HG03457 (cell line): ENCODE measurements around the gene KCNQ2.
"Not testable (repeated sequence)": the region's sequence is repeated elsewhere in the genome, so short reads cannot be mapped to it uniquely, and the experiment has no call there.

Source experiments
- ATAC-seq: cut with Tn5 transposase; IDR thresholded peaks from one replicate; pipeline ENCODE4 v1.9.1; 2021; ENCODE audit warnings: moderate number of reproducible peaks; ENCODE audit not compliant: unreplicated experiment

KCNQ2 gene

GRCh38 chr20:63491078-63491477 lies 18.6 kb upstream of the KCNQ2 start:
- ATAC-seq, result no peak

DNA sequence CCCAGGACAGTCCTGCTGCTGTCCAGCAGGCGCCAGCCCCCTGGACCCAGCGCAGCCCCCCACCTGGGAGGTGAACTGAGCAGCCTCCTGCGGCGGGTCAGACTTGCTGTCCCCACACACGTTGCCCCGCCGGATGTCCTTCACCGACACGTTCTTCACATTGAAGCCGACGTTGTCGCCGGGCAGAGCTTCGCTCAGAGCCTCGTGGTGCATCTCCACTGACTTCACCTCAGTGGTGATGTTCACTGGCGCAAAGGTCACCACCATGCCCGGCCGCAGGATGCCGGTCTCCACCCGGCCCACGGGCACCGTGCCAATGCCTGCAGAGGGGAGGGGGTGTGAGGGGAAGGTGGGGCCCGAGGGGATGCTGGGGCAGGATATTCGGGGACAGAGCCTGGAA lies 18.0 kb upstream of the KCNQ2 start:
- no peak for ATAC-seq

GRCh38 chr20:63488315-63489251 lies 16.1 kb upstream of the KCNQ2 start:
- ATAC-seq, result no peak

- no peak for ATAC-seq
Observed at GRCh38 chr20:63487781-63488241, 15.4 kb upstream of the KCNQ2 start.

DNA sequence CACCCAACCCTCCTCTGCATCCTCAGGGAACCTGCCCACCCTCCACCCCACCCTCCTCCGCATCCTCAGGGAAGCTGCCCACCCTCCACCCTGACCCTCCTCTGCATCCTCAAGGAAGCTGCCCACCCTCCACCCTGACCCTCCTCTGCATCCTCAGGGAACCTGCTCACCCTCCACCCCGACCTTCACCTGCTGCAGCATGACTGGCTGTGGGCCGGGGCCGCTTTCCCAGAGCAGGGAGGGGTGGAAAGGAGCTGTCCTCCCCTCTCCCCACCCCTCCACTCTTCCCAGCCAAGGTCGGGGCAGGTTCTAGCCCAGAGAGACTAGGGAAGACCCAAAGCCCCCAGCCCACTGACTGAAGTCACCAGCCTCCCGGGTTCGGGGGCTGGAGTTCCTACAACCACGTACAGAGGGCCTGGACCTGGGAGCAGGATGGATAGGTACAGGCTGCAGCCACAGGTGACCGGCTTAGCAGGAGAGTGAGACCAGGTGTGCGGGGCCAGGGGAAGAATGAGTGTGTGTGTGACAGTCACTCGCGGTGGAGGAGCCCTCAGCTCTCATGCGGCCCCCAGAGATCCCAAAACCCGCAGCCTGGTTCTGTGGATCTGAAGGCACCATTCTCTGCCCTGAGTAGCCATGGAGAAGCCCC lies 14.8 kb upstream of the KCNQ2 start:
- no peak for ATAC-seq

- ATAC-seq, result no peak
Observed at GRCh38 chr20:63486300-63486855, 13.9 kb upstream of the KCNQ2 start.

DNA sequence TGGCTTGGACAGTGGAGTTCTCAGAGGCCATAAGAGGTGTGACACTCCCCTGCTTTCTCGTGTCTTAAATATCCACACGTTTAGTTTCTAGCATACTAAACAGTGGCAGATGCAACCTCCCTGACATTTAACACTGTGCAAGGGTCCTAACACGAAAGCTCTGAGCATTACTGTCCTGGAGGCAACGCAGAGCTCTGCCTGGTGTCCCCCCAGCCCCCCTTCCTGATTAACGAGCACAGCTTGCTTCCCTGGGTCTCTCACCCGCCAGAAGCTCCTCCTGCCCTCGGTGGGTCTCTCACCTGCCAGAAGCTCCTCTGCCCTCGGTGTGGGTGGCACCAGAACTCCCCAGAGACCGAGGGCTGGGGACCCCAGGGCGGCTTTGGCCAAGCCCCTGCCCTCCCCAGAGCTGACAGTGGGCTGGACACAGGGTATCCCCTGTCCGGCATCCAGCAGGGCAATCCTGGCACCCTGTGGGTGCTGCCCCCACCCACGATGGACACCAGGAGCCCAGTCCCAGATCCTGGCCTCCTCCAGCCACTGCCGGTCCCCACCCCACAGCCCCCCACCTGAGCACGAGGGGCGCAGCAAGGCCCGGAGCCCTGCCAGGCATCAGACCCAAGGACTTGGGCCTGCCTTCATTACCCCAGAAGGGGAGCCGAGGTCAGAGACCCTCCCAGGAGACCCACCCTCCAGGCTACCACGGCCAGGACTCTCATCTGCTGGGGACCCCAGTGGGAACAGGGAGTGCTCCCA lies 12.4 kb upstream of the KCNQ2 start:
- no peak for ATAC-seq

DNA sequence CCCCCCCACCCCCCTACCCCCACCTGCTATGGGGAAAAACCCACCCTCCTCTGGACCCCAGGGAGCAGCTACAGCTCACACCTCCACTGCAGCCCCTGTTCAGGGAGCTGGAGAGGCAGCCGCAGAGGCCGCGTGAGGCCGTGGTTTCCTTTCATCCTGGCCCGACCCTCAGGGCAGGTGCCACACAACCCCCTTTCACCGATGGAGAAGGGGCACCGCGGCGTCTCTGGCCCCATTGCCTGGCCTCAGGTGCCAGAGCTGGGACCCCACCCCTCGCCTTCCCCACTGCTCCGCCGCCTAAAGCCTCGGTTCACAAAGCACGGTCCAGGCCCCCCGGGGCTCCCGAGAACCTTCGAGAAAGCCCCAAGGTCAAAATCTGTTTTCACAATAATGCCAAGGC lies 11.8 kb upstream of the KCNQ2 start:
- ATAC-seq, result no peak

DNA sequence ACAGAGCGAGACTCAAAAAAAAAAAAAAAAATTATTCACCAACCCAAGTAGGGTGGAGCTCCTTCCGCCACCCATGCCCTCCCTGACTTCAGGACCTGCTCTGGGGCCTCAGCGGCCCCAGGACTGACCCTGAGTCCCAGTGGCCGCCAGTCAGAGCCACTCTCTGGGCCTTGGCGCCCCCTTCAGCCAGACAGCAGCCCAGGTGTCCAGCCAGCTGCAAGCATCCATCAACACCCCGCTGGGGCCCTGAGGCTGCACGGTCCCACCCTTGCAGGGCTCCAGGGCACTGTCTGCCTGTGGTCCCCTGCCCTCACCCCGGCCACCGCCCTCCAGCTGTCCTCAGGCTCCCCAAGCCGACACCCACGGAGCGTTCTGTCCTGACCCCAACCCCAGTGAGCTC lies 11.4 kb upstream of the KCNQ2 start:
- no peak for ATAC-seq

DNA sequence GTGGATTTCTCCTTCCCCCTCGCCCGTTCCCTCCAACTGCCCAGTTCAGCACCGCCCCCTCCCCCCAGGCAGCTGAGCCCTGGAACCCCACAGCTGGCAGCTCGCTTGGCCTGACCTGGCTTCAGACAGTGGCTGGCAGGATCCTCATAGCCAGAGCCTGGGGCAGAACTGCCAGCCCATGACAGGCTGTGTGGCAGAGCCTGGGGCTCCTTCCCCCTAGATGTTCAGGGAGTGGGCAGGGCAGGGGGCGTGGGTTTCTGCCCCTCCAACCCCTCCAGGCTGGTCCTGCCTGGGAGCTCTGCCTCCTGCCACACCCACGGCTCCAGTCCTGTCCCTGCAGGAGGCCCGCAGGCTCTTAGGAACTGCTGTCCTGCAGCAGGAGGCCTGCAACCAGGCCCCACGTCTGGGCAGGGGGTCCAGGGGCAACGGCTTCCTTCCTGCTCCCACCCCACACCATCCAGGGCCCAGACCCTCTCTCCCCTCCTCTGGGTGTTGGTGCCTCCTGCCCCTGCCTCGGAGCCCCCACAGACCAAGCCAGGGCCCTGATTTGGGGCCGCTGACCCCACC lies 9.6 kb upstream of the KCNQ2 start:
- no peak for ATAC-seq

GRCh38 chr20:63481503-63481902 lies 9.0 kb upstream of the KCNQ2 start:
- ATAC-seq, result no peak

GRCh38 chr20:63479695-63480419 lies 7.4 kb upstream of the KCNQ2 start:
- not testable (repeated sequence) for ATAC-seq

- no peak for ATAC-seq
Observed at GRCh38 chr20:63478346-63479302, 6.2 kb upstream of the KCNQ2 start.

DNA sequence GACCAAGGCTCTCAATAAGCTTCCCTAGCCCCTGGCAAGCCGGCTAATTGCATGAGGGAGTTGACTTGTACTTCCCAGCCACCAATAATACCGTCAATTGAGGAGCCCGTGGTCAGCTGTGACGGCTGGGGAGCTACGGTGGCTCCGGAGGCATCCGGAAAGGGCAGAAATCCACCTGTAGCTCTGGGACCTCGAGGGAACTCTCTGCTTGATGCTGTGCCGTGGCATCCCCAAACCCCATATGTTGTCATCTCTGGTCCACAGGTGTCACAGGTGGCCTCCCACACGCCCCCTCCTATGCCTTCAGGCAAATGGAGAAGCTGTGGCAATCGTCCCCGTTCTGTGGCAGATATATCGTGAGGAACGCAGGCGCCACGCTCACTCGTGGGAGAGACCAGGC lies 5.5 kb upstream of the KCNQ2 start:
- ATAC-seq, result no peak

DNA sequence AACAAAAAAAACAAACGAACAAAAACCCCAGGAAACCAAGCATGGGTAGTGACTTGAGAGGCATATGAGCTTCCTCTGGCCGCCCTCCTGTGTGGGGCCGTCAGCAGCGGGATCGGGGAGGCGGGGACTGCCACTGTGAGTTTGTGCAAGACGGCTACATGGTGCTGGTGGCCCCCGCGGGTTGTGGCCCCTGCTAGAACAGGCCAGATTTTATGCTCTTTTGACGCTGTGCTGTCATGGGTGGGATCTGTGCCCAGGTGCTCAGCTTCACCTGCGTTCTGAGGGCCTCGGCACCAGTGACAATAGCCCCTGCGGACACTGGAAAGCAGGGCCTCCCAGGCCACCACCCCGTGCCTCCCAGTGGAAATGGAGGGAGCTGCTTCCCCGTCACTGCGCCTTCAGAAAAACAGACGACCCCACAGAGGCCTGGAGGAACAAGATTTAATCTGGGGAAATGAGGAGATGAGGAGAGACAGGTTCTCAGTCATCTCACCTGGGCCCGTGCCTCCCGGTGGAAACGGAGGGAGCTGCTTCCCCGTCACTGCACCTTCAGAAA lies 4.7 kb upstream of the KCNQ2 start:
- no peak for ATAC-seq

GRCh38 chr20:63475209-63475608 lies 2.8 kb upstream of the KCNQ2 start:
- no peak for ATAC-seq

- ATAC-seq, result no peak
Observed at GRCh38 chr20:63473555-63474449, 1.3 kb upstream of the KCNQ2 start.
